ENCODE results near the gene TSLP.

The TSLP gene

DNA sequence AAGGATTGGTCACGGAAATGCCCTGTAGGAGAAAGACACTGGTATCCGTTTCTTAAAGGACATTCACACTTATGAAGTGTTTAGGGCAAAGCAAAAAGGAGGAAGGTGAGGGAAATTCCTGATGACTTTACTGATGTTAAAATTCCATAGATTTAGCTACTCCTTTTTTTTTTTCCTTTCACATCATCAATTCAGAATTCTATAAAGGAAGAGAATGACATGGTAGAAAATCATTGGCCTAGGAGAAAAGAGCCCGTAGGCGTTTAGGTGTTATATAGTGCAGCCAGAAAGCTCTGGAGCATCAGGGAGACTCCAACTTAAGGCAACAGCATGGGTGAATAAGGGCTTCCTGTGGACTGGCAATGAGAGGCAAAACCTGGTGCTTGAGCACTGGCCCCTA is at the start of gene TSLP:
Gene TSLP (plus strand): TSS at position 301 of the 400 bp plus-strand sequence. CDS start 178 bp downstream, outside the sequence.
- Histone ChIP-seq H3K4me1 (peaks cover 0 to 28% (median 5%) of the 10 kb centered on the region in 4 donors), H3K9me3 (no peaks in the 10 kb centered on the region), H3K27me3 (no peaks in the 10 kb centered on the region), H3K36me3 (no peaks in the 10 kb centered on the region), H3K4me3 (peak within 1 kb of the TSS; percentile 54 to 58), H3K27ac (no peak within 1 kb of the TSS)
- DNase-seq = no peak
- TF ChIP-seq, protein P1, sequence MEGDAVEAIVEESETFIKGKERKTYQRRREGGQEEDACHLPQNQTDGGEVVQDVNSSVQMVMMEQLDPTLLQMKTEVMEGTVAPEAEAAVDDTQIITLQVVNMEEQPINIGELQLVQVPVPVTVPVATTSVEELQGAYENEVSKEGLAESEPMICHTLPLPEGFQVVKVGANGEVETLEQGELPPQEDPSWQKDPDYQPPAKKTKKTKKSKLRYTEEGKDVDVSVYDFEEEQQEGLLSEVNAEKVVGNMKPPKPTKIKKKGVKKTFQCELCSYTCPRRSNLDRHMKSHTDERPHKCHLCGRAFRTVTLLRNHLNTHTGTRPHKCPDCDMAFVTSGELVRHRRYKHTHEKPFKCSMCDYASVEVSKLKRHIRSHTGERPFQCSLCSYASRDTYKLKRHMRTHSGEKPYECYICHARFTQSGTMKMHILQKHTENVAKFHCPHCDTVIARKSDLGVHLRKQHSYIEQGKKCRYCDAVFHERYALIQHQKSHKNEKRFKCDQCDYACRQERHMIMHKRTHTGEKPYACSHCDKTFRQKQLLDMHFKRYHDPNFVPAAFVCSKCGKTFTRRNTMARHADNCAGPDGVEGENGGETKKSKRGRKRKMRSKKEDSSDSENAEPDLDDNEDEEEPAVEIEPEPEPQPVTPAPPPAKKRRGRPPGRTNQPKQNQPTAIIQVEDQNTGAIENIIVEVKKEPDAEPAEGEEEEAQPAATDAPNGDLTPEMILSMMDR (IDR thresholded peaks at IDR 0.05) = no peak
- intact Hi-C loops (cut with DNase I; ENCODE audit: low total_unique reads) = no loop called here

DNA sequence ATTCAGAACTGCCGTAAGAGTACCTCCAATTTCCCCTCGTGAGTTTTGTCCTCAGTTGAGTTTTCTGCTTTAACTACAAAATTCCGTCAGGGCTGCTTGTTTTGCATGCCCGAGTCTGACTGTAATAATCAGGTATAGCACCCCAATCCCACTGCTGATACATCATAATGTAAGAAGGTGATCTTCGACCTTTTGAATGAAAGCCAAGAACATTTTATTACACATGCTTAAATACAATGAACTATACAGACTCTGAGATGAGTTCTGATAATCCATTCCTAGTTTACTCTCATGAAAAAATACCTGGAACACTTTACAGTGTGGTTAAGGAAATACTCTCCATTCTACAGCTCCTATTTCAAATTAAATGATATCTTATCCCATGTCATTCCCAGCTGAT is 49.2 kb upstream of the TSLP start:
- Histone ChIP-seq H3K36me3 (no peaks in the 10 kb centered on the region), H3K27ac (no peak overlapping the region), H3K27me3 (no peaks in the 10 kb centered on the region), H3K4me1 (no peaks in the 10 kb centered on the region), H3K4me3 (no peak overlapping the region), H3K9me3 (no peaks in the 10 kb centered on the region)
- no peak for DNase-seq
- intact Hi-C loops (cut with DNase I; ENCODE audit: low total_unique reads) = no loop called here
- TF ChIP-seq, protein P1 (IDR thresholded peaks at IDR 0.05) = no peak

DNA sequence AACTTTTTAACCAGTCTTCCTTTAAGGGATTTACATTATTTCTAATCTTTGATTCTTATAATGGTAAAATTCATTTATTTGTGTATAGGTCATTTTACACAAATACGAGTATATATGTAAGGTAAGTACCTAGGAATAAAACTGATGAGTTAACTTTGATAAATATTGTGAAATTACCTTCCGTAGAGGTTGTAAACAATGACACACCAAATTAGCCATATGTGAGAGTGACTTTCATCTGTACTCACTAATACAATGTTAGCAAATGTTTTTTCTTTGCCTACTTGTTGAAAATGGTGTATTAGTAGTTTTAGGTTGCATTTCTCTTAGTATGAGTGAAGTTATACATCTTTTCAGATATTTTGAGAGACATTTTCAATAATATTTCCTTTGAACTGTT is 42.6 kb upstream of the TSLP start:
- no peak for DNase-seq
- Histone ChIP-seq H3K4me1 (no peaks in the 10 kb centered on the region), H3K27me3 (no peaks in the 10 kb centered on the region), H3K4me3 (no peak overlapping the region), H3K9me3 (no peaks in the 10 kb centered on the region), H3K36me3 (no peaks in the 10 kb centered on the region), H3K27ac (no peak overlapping the region)
- TF ChIP-seq, protein P1 (IDR thresholded peaks at IDR 0.05) = no peak
- intact Hi-C loops (cut with DNase I; ENCODE audit: low total_unique reads) = no loop called here

DNA sequence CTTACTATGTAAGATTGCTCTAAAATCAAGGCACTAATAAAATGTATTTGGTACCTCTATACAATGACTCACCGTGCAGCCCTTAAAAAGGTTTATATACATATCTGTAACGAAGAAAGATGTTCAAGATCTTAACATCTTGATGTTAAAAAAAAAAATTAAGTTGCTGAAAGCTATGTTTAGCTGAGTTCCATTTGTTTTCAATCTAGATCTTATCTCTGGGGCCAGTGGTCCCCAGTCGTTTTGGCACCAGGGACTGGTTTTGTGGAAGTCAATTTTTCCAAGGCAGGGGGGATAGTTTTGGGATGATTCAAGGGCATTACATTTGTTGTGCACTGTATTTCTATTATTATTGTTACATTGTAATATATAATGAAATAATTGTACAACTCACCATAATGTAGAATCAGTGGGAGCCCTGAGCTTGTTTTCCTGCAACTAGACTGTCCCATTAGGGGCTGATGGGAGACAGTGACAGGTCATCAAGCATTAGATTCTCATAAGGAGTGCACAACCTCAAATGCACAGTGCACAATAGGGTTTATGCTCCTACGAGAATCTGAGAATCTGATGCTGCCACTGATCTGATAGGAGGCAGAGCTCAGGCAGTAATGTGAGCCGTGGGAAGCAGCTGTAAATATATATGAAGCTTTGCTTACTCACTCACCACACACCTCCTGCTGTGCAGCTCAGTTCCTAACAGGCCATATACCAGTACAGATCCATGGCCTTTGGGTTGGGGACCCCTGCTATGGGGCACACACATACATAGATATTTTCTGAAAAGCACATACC is 27.6 kb upstream of the TSLP start:
- no peaks in the 10 kb centered on the region for H3K9me3 ChIP-seq
- H3K4me1 ChIP-seq = no peaks in the 10 kb centered on the region
- no peaks in the 10 kb centered on the region for H3K27me3 ChIP-seq
- H3K4me3 ChIP-seq = no peak overlapping the region
- intact Hi-C loops (cut with DNase I; ENCODE audit: low total_unique reads) = no loop called here
- TF ChIP-seq, protein P1 (IDR thresholded peaks at IDR 0.05) = no peak
- no peaks in the 10 kb centered on the region for H3K36me3 ChIP-seq
- DNase-seq = no peak
- no peak overlapping the region for H3K27ac ChIP-seq

DNA sequence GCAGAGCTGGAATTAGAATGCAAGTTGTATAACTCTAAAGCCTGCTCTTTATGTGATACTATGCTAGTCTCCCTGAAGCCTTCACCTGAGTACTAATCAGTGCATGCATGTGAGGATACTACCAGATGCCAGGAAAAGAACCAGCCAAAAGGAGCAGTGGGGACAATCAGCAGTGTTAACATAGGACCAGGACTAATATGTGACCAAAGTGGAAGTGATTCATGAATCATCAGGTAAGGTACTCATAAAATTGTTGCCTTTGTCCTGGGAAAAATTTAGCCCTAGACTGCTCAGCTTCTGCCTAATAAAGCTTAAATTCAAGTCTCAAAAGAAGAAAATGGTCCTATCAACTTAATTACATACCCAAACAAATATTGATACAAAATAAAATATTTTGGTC is 13.4 kb upstream of the TSLP start:
- Histone ChIP-seq H3K27ac (no peak overlapping the region), H3K36me3 (no peaks in the 10 kb centered on the region), H3K4me1 (no peaks in the 10 kb centered on the region), H3K9me3 (no peaks in the 10 kb centered on the region), H3K4me3 (no peak overlapping the region), H3K27me3 (no peaks in the 10 kb centered on the region)
- intact Hi-C loops (cut with DNase I; ENCODE audit: low total_unique reads) = no loop called here
- no peak for DNase-seq
- TF ChIP-seq, protein P1 (IDR thresholded peaks at IDR 0.05) = no peak
